Activated CD4-positive, alpha-beta T cell treated with anti-CD3 and anti-CD28 coated beads, Interleukin-2, amount 10 ng/mL, durations not matched to agents 7 days and 5 days (primary cell): ENCODE measurements around the gene F5. TPM values are rescaled to one million over a fixed set of nuclear protein-coding genes. Genes with fewer than 3 reads are reported as not detected.

ENCODE experiments used
- CTCF ChIA-PET: fragments of 350-600 bp; sonication (Branson Sonifier 250); formaldehyde crosslinking; loops from one replicate; lab custom pipeline; 2021; ENCODE audit warnings: antibody characterized with exemption; lab: Charles Lee
- POLR2A ChIA-PET: fragments of 350-600 bp; sonication (Branson Sonifier 250); formaldehyde crosslinking; loops from one replicate; lab custom pipeline; 2021; ENCODE audit warnings: antibody characterized with exemption; lab: Charles Lee
- DNase-seq: peaks from one replicate; pipeline ENCODE4 v3.0.0-alpha.2; 2020
- H3K27ac Mint-ChIP-seq: one replicate; pipeline ENCODE4 v1.8.0; 2021; ENCODE audit warnings: mild to moderate bottlenecking, moderate library complexity, mixed read lengths
- H3K27me3 Mint-ChIP-seq: one replicate; pipeline ENCODE4 v1.8.0; 2021; ENCODE audit warnings: mixed read lengths
- H3K36me3 Mint-ChIP-seq: one replicate; pipeline ENCODE4 v1.8.0; 2021; ENCODE audit warnings: low read depth, mixed read lengths
- H3K4me1 Mint-ChIP-seq: one replicate; pipeline ENCODE4 v1.8.0; 2021; ENCODE audit warnings: mixed read lengths
- H3K4me3 Mint-ChIP-seq: one replicate; pipeline ENCODE4 v1.8.0; 2021; ENCODE audit warnings: mild to moderate bottlenecking, moderate library complexity, mixed read lengths
- H3K9me3 Mint-ChIP-seq: one replicate; pipeline ENCODE4 v1.8.0; 2021; ENCODE audit warnings: mixed read lengths
- total RNA-seq, 2 experiments: library from RNA; stranded (reverse); gene quantifications; one replicate each; pipeline ENCODE4 v1.2.3, GENCODE V29; 2021

Gene F5
- total RNA-seq, result 10 to 100 TPM; 12.2 to 15.7 TPM

DNA sequence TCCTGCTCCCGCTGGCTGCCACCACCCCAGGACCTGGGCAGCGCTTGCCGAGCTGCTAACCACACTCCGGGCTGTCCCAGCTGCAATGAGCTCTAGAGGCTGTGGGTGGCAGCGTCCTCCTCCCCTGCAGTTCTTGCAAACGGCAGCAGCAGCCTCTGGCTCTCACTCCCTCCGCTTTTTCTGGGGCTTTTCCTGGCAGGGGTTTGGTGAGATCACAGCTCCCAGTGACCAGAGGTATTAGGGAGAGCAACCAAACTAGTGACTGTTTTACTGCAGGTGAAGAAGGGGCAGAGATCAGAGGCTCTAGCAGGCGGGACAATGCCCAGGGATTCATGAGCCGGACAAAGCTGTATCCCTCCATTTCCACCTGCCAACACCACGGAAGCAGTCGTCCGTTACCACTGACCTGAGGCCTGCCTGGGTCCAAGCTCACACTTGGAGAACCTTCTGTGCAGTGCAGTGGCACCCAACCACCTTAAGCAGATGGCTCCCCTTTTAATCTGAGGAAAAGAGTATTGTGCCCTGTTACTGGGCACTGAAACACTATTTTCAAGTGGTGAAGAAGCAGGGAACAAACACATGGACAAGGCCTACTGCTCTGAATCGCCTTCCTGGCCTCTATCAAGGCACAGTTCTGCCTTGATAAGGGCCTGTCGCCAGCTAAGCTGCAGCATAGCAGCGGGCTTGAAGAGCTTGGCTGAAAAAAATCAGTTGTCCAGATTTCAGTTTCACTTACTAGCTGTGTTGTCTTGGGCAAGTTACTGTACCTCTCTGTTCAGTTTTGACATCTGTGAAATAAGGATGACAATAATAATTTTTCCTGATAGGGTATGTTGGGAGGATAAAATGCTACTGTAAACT lies at the start of gene F5:
Gene F5, minus strand, starts transcription at position 87 of the 861 bp plus-strand sequence. CDS start 95 bp downstream, outside the sequence.
- DNase-seq, result peak; percentile 86
- POLR2A ChIA-PET, result interaction anchor here (0.5 to 1.5 kb wide), 4 partner anchors 33 to 117 kb away, joined by 3 to 10 read pairs (median 4); no protein-coding TSS in a partner anchor
- H3K27ac Mint-ChIP-seq, result peak within 1 kb of the TSS; percentile 92
- peaks cover 70% of the 10 kb centered on the region for H3K4me1 Mint-ChIP-seq
- H3K9me3 Mint-ChIP-seq, result no peaks in the 10 kb centered on the region
- CTCF ChIA-PET, result interaction anchor here (0.6 to 2.3 kb wide), 20 partner anchors 10 to 1238 kb away, joined by 3 to 24 read pairs (median 4); partner anchors contain the start of gene SCYL3
- peak within 1 kb of the TSS; percentile 89 for H3K4me3 Mint-ChIP-seq
- H3K27me3 Mint-ChIP-seq, result no peaks in the 10 kb centered on the region
- H3K36me3 Mint-ChIP-seq, result no peaks in the 10 kb centered on the region

DNA sequence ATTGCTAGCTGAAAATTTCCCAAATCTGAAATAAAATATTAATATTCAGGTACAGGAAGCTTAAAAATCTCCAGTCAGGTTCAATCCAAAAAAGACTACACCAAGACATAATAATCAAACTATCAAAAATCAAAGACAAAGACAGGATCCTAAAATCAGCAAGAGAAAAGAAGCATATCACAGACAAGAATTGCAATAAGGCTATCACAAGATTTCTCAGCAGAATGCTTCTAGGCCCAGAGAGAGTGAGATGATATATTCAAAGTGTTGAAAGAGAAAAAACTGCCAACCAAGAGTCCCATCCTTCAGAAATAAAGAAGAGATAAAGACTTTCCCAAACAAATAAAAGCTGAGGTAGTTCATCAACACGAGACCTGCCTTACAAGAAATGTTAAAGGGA lies 48.6 kb upstream of the F5 start:
- no peak for DNase-seq
- ChIA-PET POLR2A (no interaction called here), CTCF (interaction anchor here (0.6 to 1.3 kb wide), 3 partner anchors 10 to 1350 kb away, joined by 3 to 5 read pairs (median 3); no protein-coding TSS in a partner anchor)
- Mint-ChIP-seq H3K27me3 (no peaks in the 10 kb centered on the region), H3K36me3 (peaks cover 19% of the 10 kb centered on the region), H3K4me3 (no peak overlapping the region), H3K4me1 (peaks cover 3% of the 10 kb centered on the region), H3K27ac (no peak overlapping the region), H3K9me3 (peaks cover 47% of the 10 kb centered on the region)

DNA sequence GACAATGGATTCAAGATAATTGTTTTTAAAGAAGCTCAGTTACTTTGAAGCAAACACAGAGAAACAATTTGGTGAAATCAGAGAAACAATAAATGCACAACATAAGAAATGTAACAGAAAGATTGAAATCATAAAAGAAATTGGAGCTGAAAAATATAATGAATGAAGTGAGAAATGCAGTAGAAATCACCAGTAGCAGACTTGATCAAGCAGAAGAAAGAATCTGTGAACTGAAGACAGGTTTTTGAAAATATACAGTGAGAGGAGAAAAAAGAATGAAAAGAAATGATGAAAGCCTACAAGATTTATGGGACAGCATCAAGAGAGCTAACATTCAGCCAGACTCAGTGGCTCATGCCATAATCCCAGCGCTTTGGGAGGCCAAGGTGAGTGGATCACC lies 47.9 kb upstream of the F5 start:
- POLR2A ChIA-PET, result no interaction called here
- no peaks in the 10 kb centered on the region for H3K27me3 Mint-ChIP-seq
- CTCF ChIA-PET, result interaction anchor here (1.2 kb wide), 1 partner anchor 78 kb away, joined by 5 read pairs; no protein-coding TSS in a partner anchor
- H3K4me3 Mint-ChIP-seq, result no peak overlapping the region
- no peak for DNase-seq
- H3K4me1 Mint-ChIP-seq, result peaks cover 9% of the 10 kb centered on the region
- no peak overlapping the region for H3K27ac Mint-ChIP-seq
- peaks cover 20% of the 10 kb centered on the region for H3K36me3 Mint-ChIP-seq
- H3K9me3 Mint-ChIP-seq, result peaks cover 42% of the 10 kb centered on the region

DNA sequence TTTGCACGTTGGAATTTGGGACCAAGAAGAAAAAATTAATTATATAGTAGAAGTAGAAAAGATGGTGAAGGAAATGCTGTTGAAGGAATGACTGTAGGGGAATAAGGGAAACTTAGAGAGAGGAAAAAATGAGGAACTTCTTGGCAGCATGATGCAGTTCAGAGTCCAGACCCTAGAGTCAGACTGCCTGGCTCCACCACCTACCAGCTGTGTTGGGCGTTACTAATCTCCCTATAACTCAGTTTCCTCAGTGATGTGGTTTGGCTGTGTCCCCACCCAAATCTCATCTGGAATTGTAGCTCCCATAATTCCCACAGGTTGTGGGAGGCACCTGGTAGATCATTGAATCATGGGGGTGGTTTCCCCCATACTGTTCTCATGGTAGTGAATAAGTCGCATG lies 45.0 kb upstream of the F5 start:
- DNase-seq, result no peak
- H3K36me3 Mint-ChIP-seq, result peaks cover 15% of the 10 kb centered on the region
- H3K4me1 Mint-ChIP-seq, result peaks cover 26% of the 10 kb centered on the region

DNA sequence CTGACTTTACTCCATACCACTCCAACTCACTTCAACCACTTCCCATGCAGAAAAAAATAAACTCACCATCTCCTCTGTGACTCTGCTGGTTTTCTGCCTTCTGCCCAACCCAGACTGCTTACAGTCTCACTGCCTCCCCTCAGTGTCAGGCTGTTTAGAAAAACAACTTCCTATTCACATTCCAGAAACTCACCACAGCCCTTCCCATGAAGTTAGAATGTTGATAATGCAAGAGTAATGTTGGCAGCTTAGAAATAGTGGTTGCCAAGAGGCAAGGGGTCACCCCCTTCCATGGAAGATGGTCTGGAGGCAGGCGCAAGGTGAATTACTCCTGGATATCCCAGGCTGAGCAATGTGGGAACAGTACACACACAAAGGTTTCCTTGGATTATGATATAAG lies 43.7 kb upstream of the F5 start, which contains the start of gene SELP:
Gene SELP, minus strand, starts transcription at position 119 of the 400 bp plus-strand sequence. Its CDS starts 50 bp downstream, at position 69.
- H3K4me1 Mint-ChIP-seq, result peaks cover 36% of the 10 kb centered on the region
- peaks cover 32% of the 10 kb centered on the region for H3K9me3 Mint-ChIP-seq
- peak within 1 kb of the TSS; percentile 37 for H3K27ac Mint-ChIP-seq
- ChIA-PET POLR2A (no interaction called here), CTCF (interaction anchor here (1.6 kb wide), 1 partner anchor 19 kb away, joined by 5 read pairs; no protein-coding TSS in a partner anchor)
- DNase-seq, result no peak
- H3K36me3 Mint-ChIP-seq, result peaks cover 20% of the 10 kb centered on the region
- no peaks in the 10 kb centered on the region for H3K27me3 Mint-ChIP-seq
- H3K4me3 Mint-ChIP-seq, result no peak within 1 kb of the TSS

More for the DNA sequence above, 45.0 kb upstream of the F5 start:
- ChIA-PET POLR2A (no interaction called here), CTCF (interaction anchor here (0.6 kb wide), 1 partner anchor 81 kb away, joined by 3 read pairs; no protein-coding TSS in a partner anchor)
- H3K27ac Mint-ChIP-seq, result no peak overlapping the region
- no peaks in the 10 kb centered on the region for H3K27me3 Mint-ChIP-seq
- peaks cover 33% of the 10 kb centered on the region for H3K9me3 Mint-ChIP-seq
- no peak overlapping the region for H3K4me3 Mint-ChIP-seq

DNA sequence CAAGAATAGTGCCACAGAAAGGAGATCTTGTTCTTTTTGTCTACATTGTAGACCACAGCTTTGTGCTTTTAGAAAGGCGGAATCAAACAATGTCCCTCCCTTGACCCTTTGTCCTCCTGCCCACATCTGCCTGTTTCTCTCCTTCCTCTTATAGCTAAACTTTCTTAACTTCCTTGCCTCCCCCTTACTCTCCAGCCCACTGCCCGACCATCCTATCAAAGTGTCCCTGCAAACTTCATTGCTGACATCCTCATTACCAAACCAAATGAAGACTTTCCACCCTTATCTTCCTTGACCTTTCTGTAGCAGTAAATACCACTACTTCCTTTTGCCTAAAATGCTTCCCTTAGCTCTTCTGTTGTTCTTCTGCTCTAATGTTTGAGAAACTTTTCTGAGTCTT lies 38.6 kb upstream of the F5 start:
- Mint-ChIP-seq H3K4me1 (peaks cover 57% of the 10 kb centered on the region), H3K4me3 (no peak overlapping the region), H3K27ac (no peak overlapping the region), H3K27me3 (no peaks in the 10 kb centered on the region), H3K36me3 (peaks cover 19% of the 10 kb centered on the region), H3K9me3 (peaks cover 14% of the 10 kb centered on the region)
- ChIA-PET POLR2A (no interaction called here), CTCF (interaction anchor here (0.6 kb wide), 1 partner anchor 76 kb away, joined by 6 read pairs; no protein-coding TSS in a partner anchor)
- DNase-seq, result no peak

DNA sequence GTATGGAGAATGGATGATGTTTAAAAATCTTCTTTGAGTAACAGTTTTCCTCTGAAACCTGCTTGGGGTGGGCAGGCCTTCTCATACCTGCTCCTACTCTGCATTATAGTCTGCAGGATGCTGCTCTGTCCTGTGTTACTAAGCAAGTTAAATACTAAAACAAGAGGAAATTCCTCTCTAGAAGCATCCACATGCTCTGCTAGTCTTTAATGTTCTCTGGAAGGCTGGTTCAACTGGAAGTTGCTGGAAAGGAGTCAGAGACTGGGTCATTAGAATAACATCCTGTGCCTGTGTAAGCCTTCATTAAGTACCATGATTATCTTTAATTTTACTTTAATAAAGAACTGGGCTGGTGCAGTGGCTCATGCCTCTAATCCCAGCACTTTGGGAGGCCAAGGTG lies 37.8 kb upstream of the F5 start:
- no peak overlapping the region for H3K27ac Mint-ChIP-seq
- ChIA-PET POLR2A (no interaction called here), CTCF (no interaction called here)
- H3K9me3 Mint-ChIP-seq, result peaks cover 13% of the 10 kb centered on the region
- no peak overlapping the region for H3K4me3 Mint-ChIP-seq
- DNase-seq, result no peak
- no peaks in the 10 kb centered on the region for H3K27me3 Mint-ChIP-seq
- peaks cover 17% of the 10 kb centered on the region for H3K36me3 Mint-ChIP-seq
- peaks cover 51% of the 10 kb centered on the region for H3K4me1 Mint-ChIP-seq

DNA sequence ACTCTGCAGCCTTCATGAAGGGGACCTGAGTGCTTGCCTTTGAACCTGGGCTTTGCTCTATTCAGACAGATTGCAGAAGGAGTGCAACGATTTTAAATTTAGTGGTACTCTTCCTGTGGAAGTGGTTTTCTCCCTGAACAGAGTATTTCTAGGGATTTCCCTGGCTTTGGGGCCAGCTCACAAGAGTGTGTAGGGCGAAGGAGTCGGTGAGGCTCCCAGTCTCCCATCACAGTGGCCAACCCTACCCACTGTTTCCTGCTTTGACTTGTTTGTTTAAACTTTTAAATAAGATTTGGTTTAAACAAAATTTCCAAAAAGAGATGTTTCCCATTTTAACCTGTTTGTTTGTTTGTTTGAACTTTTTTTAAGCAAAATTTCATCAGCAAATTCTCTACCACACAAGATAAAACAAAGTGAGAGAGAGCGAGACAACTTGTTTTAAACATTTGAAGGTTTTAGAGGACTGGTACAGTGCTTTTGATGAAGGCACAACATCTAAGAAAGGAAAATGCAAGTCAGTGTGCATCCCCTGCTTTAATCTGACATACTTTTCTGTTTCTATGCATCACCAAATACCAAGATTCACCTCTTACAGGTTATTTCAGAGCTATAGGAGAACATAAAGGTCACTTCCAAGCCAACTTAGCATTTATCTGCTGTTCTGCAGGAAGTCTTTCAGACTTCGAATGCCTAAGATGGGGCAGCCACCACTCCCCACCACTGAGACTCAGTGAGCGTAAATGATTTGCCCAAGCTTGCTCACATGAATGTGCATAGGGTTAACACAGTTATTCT lies 37.0 kb upstream of the F5 start:
- Mint-ChIP-seq H3K27ac (peak overlapping the region; percentile 67), H3K36me3 (peaks cover 17% of the 10 kb centered on the region), H3K27me3 (no peaks in the 10 kb centered on the region), H3K9me3 (peaks cover 16% of the 10 kb centered on the region), H3K4me3 (no peak overlapping the region), H3K4me1 (peaks cover 44% of the 10 kb centered on the region)
- POLR2A ChIA-PET, result no interaction called here
- no peak for DNase-seq
- CTCF ChIA-PET, result interaction anchor here (0.8 to 1.5 kb wide), 2 partner anchors 12 to 52 kb away, joined by 3 to 4 read pairs; no protein-coding TSS in a partner anchor

DNA sequence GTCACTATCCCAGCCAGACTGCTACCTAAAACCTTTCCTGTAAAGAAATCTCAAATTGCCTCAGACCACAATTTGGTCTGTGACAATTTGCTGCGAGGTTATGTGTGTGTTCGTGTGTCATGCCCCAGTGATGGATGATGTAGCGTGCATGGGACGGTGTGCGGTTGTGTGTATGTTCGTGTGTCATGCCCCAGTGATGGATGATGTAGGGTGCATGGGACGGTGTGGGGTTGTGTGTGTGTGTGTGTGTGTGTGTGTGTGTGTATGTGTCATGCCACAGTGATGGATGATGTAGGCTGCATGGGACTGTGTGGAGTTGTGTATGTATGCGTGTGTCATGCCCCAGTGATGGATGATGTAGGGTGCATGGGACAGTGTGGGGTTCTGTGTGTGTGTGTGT lies 34.3 kb upstream of the F5 start:
- no peaks in the 10 kb centered on the region for H3K27me3 Mint-ChIP-seq
- H3K27ac Mint-ChIP-seq, result no peak overlapping the region
- peaks cover 14% of the 10 kb centered on the region for H3K9me3 Mint-ChIP-seq
- CTCF ChIA-PET, result interaction anchor here (1.0 kb wide), 1 partner anchor 9 kb away, joined by 3 read pairs; no protein-coding TSS in a partner anchor
- peaks cover 28% of the 10 kb centered on the region for H3K4me1 Mint-ChIP-seq
- DNase-seq, result no peak
- peaks cover 14% of the 10 kb centered on the region for H3K36me3 Mint-ChIP-seq
- POLR2A ChIA-PET, result interaction anchor here (0.6 kb wide), 1 partner anchor 34 kb away, joined by 3 read pairs; the partner anchor contains the start of gene F5
- no peak overlapping the region for H3K4me3 Mint-ChIP-seq

DNA sequence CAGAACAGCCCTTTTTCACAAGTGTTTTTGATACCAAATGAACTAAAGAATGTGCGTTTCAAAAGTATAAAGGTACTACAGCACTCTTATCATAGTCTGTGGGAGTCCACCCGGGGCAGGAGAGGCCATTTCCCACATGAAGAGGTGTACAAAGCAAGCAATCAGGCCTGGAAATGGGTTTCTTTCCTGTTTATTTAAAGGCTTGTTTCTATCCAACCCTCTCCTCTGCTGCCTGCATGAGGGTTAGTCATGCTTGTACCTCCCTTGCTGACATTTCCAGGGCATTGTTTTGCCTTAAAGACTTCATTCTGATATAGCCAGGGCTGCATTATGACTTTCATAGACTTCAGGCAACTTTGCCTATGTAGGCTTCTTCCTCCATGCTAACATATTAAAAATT lies 32.1 kb upstream of the F5 start:
- no peak for DNase-seq
- no peak overlapping the region for H3K4me3 Mint-ChIP-seq
- peaks cover 13% of the 10 kb centered on the region for H3K4me1 Mint-ChIP-seq
- H3K36me3 Mint-ChIP-seq, result peaks cover 7% of the 10 kb centered on the region
- ChIA-PET CTCF (no interaction called here), POLR2A (no interaction called here)
- H3K9me3 Mint-ChIP-seq, result peaks cover 13% of the 10 kb centered on the region
- no peak overlapping the region for H3K27ac Mint-ChIP-seq
- H3K27me3 Mint-ChIP-seq, result no peaks in the 10 kb centered on the region

DNA sequence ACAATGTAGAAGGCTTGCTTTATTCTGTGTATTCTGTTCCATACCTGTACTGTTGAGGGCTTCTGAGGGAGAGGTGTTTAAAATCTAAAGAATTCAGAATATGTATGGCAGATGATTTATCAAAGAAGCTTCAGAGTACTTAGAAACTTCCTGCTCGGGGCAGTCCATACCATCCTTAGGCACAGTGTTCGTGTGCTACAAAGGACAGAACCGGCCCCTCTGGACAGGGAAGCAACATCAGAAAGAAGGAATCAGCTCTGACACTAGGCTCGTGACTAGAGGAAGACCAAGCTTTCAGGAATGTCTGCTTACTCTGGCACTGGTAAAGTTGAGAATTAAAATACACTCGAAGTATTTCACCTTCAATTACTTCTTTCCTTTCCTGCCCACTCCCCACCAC lies 29.5 kb upstream of the F5 start:
- H3K36me3 Mint-ChIP-seq, result peaks cover 3% of the 10 kb centered on the region
- peaks cover 9% of the 10 kb centered on the region for H3K4me1 Mint-ChIP-seq
- peaks cover 8% of the 10 kb centered on the region for H3K9me3 Mint-ChIP-seq
- no peak for DNase-seq
- H3K27ac Mint-ChIP-seq, result no peak overlapping the region
- ChIA-PET POLR2A (no interaction called here), CTCF (interaction anchor here (2.1 to 2.6 kb wide), 2 partner anchors 14 to 96 kb away, joined by 7 read pairs; no protein-coding TSS in a partner anchor)
- no peak overlapping the region for H3K4me3 Mint-ChIP-seq
- no peaks in the 10 kb centered on the region for H3K27me3 Mint-ChIP-seq

DNA sequence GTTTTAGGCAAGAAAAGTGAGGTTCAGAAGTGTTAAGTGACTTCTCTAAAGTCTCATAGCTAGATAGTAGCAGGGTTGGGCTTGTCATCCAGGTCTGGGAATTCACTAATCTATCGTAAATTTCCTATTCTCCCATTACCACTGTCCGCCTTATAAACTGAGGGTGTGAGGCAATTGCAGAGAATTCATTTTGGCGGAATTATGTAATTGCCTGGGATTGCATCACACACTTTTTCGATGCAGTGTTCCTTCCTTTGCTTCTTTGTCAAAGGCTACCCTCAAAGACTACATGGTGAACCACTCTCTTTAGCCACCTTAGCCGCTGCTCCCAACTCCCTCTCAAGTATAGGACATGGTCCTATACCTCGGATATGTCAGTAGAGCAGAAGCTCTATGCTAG lies 24.6 kb upstream of the F5 start:
- Mint-ChIP-seq H3K4me1 (peaks cover 18% of the 10 kb centered on the region), H3K36me3 (peaks cover 2% of the 10 kb centered on the region), H3K9me3 (peaks cover 2% of the 10 kb centered on the region), H3K4me3 (no peak overlapping the region), H3K27me3 (no peaks in the 10 kb centered on the region), H3K27ac (no peak overlapping the region)
- no peak for DNase-seq
- CTCF ChIA-PET, result interaction anchor here (0.8 to 2.3 kb wide), 5 partner anchors 19 to 101 kb away, joined by 3 to 8 read pairs (median 5); partner anchors contain the start of genes F5 and SELP
- POLR2A ChIA-PET, result no interaction called here
